ENCODE measurements around the gene ZNF462. TPM values are rescaled to one million over a fixed set of nuclear protein-coding genes. Genes with fewer than 3 reads are reported as not detected.

Gene ZNF462
- total and polyA plus RNA-seq, 2 experiments from 2014 or later = 40.0 to 101 TPM

GRCh38 chr9:106922026-106922425, 59.1 kb downstream of the ZNF462 start (continued):
- no peak for TF ChIP-seq ZNF462 (CRISPR knock-in tag; IDR thresholded peaks at IDR 0.05)
- no peak for TF ChIP-seq CREB1 (CRISPR knock-in tag; IDR thresholded peaks at IDR 0.05; ENCODE audit: low read depth)
- TF ChIP-seq CTCF (conservative IDR thresholded peaks at IDR 0.05; ENCODE audit: low read depth in 2 of 2) = no peak
- no peak for TF ChIP-seq EZH2phosphoT487 (IDR thresholded peaks at IDR 0.05; ENCODE audit: unreplicated experiment)
- no peak for TF ChIP-seq ZNF331 (CRISPR knock-in tag; IDR thresholded peaks at IDR 0.05; ENCODE audit: low read depth)
- TF ChIP-seq ZNF114 (CRISPR knock-in tag; IDR thresholded peaks at IDR 0.05) = no peak
- TF ChIP-seq POLR2AphosphoS5 (IDR thresholded peaks at IDR 0.05; ENCODE audit: low read depth) = no peak

- Histone ChIP-seq H3K9me2 (ENCODE audit: insufficient read depth) (0 out of 2 replicates have a peak, but pooled peaks cover 5% of the 10 kb centered on the region), H3K4me2 (no peak overlapping the region), H3K4me3 (no peak overlapping the region), H3K79me2 (replicated peaks; ENCODE audit: insufficient read depth) (peaks cover 77% of the 10 kb centered on the region), H2AFZ (no peak overlapping the region), H4K20me1 (replicated peaks; ENCODE audit: insufficient read depth) (peaks cover 22% of the 10 kb centered on the region), H3K27me3 (ENCODE audit: insufficient read depth) (no peaks in the 10 kb centered on the region), H3K27ac (ENCODE audit: low read depth) (no peak overlapping the region), H3F3A (replicated peaks; ENCODE audit: low read depth) (no peaks in the 10 kb centered on the region), H3K36me3 (ENCODE audit: insufficient read depth) (peaks cover 58% of the 10 kb centered on the region), H3K4me1 (ENCODE audit: insufficient read depth) (peaks cover 14% of the 10 kb centered on the region)
- no peak overlapping the region for H3K27ac Mint-ChIP-seq
- H3K4me3 Mint-ChIP-seq = no peak overlapping the region
- DNase-seq (ENCODE audit: low spot score) = no peak
- peaks cover 5% of the 10 kb centered on the region for H3K27me3 Mint-ChIP-seq (ENCODE audit: insufficient read depth, low read depth, poor library complexity)
- H3K36me3 Mint-ChIP-seq (ENCODE audit: low read depth) = peaks cover 94% of the 10 kb centered on the region
- no peaks in the 10 kb centered on the region for H3K9me3 Mint-ChIP-seq
- no peak for ATAC-seq
- H3K4me1 Mint-ChIP-seq = peaks cover 20% of the 10 kb centered on the region
- no peak for TF ChIP-seq ZNF331 (CRISPR knock-in tag; IDR thresholded peaks at IDR 0.05; ENCODE audit: low read depth)
- no peak for TF ChIP-seq ETS1 (IDR thresholded peaks at IDR 0.05)
- TF ChIP-seq JUNB (IDR thresholded peaks at IDR 0.05; ENCODE audit: unreplicated experiment) = no peak
- no peak for TF ChIP-seq REST (IDR thresholded peaks at IDR 0.05; ENCODE audit: unreplicated experiment)
- no peak for TF ChIP-seq NANOG (IDR thresholded peaks at IDR 0.05; ENCODE audit: borderline replicate concordance)
Observed at GRCh38 chr9:106925392-106925791, 62.4 kb downstream of the ZNF462 start.
